Loucy (cell line): ENCODE results near the gene APBA3.

Experiments
- H2AFZ ChIP-seq: fragments of 200-600 bp; sonication (generic); 2 replicates; pipeline ENCODE4 v1.6.0; 2016; ENCODE audit warnings: antibody characterized with exemption, mild to moderate bottlenecking, low read length, moderate library complexity
- H3F3A ChIP-seq: fragments of 200-600 bp; 2 replicates; pipeline ENCODE4 v1.6.0; 2016; ENCODE audit warnings: antibody characterized with exemption, low read depth, mild to moderate bottlenecking
- H3K27me3 ChIP-seq: fragments of 200-600 bp; sonication (generic); 2 replicates; pipeline ENCODE4 v1.6.1; 2014; ENCODE audit warnings: low read length, mild to moderate bottlenecking; ENCODE audit not compliant: insufficient read depth, poor library complexity, severe bottlenecking
- H3K36me3 ChIP-seq: fragments of 200-600 bp; sonication (generic); 2 replicates; pipeline ENCODE4 v1.6.1; 2016; ENCODE audit warnings: low read length; ENCODE audit not compliant: insufficient read depth
- H3K4me1 ChIP-seq: fragments of 200-600 bp; sonication (generic); 2 replicates; pipeline ENCODE4 v1.5.1; 2014; ENCODE audit warnings: low read length, mild to moderate bottlenecking; ENCODE audit not compliant: insufficient read depth, poor library complexity, severe bottlenecking
- H3K4me2 ChIP-seq: fragments of 200-600 bp; sonication (generic); 2 replicates; pipeline ENCODE4 v1.6.0; 2014; ENCODE audit warnings: antibody characterized with exemption, low read length, low read depth, mild to moderate bottlenecking; ENCODE audit not compliant: poor library complexity, severe bottlenecking
- H3K4me3 ChIP-seq: fragments of 200-600 bp; sonication (generic); 2 replicates; pipeline ENCODE4 v1.5.1; 2014; ENCODE audit warnings: low read length, mild to moderate bottlenecking, mixed read lengths; ENCODE audit not compliant: poor library complexity, severe bottlenecking
- H3K79me2 ChIP-seq: fragments of 200-600 bp; sonication (generic); 2 replicates; pipeline ENCODE4 v1.6.1; 2014; ENCODE audit warnings: low read length; ENCODE audit not compliant: insufficient read depth
- H3K9ac ChIP-seq: fragments of 200-600 bp; sonication (generic); 2 replicates; pipeline ENCODE4 v1.6.0; 2014; ENCODE audit warnings: mild to moderate bottlenecking, low read depth, low read length, moderate library complexity; ENCODE audit not compliant: poor library complexity, severe bottlenecking
- H3K9me2 ChIP-seq: fragments of 200-600 bp; sonication (generic); replicated peaks from 2 replicates; pipeline ENCODE4 v1.6.1; 2016; ENCODE audit warnings: low read depth, low read length, mixed read lengths
- H3K9me3 ChIP-seq: fragments of 200-600 bp; sonication (generic); 2 replicates; pipeline ENCODE4 v1.6.1; 2014; ENCODE audit warnings: mild to moderate bottlenecking, antibody characterized with exemption, low read length, low read depth; ENCODE audit not compliant: insufficient read depth
- H4K20me1 ChIP-seq: fragments of 200-600 bp; sonication (generic); 2 replicates; pipeline ENCODE4 v1.6.0; 2014; ENCODE audit warnings: antibody characterized with exemption, low read length, mild to moderate bottlenecking; ENCODE audit not compliant: insufficient read depth, poor library complexity, severe bottlenecking
- EZH2phosphoT487 ChIP-seq: fragments of 200-600 bp; IDR thresholded peaks from 2 replicates; pipeline ENCODE4 v1.6.1; 2018; ENCODE audit warnings: antibody characterized with exemption, mild to moderate bottlenecking, moderate library complexity, borderline replicate concordance
- TF ChIP-seq, protein P1 (sequence below): fragments of 200-600 bp; sonication (generic); conservative IDR thresholded peaks from 2 replicates; pipeline ENCODE4 v1.5.1; 2014; ENCODE audit warnings: mild to moderate bottlenecking, antibody characterized with exemption, low read length

The APBA3 gene

DNA sequence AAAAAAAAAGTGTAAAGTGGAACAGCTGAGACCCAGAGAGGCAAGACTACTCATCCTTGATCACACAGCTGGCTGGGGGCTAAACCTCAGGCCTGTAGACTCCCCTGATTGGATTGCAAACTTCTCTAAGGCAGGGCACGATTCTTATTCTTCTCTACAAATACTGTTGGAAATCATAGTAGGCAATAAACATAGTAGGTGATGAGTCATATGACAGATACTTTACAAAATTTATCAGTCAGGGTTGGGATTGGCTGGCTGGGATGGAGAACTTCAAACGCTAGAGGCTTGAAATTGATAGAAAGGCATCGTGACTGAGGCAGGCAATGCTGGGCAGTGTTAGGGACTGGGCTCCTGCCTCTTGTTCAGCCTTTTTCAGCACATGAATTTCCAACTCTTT, 30.6 kb upstream of the APBA3 start:
- Histone ChIP-seq H3K79me2 (no peaks in the 10 kb centered on the region), H3K9me2 (no peaks in the 10 kb centered on the region), H2AFZ (no peak overlapping the region), H3K4me3 (no peak overlapping the region), H3F3A (no peaks in the 10 kb centered on the region), H3K27me3 (no peaks in the 10 kb centered on the region), H4K20me1 (no peaks in the 10 kb centered on the region), H3K4me2 (no peak overlapping the region), H3K9me3 (peaks cover 4% of the 10 kb centered on the region; the same call in 1 of the 2 replicates), H3K4me1 (no peaks in the 10 kb centered on the region), H3K9ac (no peak overlapping the region), H3K36me3 (no peaks in the 10 kb centered on the region)
- TF ChIP-seq EZH2phosphoT487, result no peak
- TF ChIP-seq, protein P1, sequence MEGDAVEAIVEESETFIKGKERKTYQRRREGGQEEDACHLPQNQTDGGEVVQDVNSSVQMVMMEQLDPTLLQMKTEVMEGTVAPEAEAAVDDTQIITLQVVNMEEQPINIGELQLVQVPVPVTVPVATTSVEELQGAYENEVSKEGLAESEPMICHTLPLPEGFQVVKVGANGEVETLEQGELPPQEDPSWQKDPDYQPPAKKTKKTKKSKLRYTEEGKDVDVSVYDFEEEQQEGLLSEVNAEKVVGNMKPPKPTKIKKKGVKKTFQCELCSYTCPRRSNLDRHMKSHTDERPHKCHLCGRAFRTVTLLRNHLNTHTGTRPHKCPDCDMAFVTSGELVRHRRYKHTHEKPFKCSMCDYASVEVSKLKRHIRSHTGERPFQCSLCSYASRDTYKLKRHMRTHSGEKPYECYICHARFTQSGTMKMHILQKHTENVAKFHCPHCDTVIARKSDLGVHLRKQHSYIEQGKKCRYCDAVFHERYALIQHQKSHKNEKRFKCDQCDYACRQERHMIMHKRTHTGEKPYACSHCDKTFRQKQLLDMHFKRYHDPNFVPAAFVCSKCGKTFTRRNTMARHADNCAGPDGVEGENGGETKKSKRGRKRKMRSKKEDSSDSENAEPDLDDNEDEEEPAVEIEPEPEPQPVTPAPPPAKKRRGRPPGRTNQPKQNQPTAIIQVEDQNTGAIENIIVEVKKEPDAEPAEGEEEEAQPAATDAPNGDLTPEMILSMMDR, result no peak

DNA sequence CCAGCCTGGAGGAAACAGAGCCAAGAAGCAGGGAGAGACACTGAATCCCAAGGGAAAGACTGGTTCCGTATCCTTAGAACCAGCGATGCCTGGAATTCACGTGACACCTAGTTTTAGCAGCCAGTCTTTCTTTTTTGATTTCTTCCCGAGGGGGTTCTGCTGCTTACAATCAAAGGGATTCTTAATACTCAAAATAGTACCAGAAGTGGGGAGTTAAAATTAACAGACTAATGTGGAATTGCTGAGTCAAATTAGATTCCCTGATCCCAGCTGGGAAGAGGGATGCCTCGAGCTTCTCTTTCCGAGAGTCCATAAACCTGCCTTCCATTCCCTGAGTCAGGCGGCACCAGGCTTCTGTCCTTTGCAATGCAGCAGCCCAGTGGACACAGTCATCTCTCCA, 29.4 kb upstream of the APBA3 start:
- Histone ChIP-seq H3K4me3 (no peak overlapping the region), H3K36me3 (no peaks in the 10 kb centered on the region), H3K27me3 (peaks cover under 1% of the 10 kb centered on the region), H3K9me3 (no peaks in the 10 kb centered on the region), H3K4me1 (peaks cover 3% of the 10 kb centered on the region), H3F3A (no peaks in the 10 kb centered on the region), H4K20me1 (no peaks in the 10 kb centered on the region), H3K4me2 (no peak overlapping the region), H2AFZ (no peak overlapping the region), H3K79me2 (peaks cover 1% of the 10 kb centered on the region; the same call in 1 of the 2 replicates), H3K9ac (no peak overlapping the region), H3K9me2 (no peaks in the 10 kb centered on the region)
- TF ChIP-seq EZH2phosphoT487, result no peak
- TF ChIP-seq, protein P1, result no peak

DNA sequence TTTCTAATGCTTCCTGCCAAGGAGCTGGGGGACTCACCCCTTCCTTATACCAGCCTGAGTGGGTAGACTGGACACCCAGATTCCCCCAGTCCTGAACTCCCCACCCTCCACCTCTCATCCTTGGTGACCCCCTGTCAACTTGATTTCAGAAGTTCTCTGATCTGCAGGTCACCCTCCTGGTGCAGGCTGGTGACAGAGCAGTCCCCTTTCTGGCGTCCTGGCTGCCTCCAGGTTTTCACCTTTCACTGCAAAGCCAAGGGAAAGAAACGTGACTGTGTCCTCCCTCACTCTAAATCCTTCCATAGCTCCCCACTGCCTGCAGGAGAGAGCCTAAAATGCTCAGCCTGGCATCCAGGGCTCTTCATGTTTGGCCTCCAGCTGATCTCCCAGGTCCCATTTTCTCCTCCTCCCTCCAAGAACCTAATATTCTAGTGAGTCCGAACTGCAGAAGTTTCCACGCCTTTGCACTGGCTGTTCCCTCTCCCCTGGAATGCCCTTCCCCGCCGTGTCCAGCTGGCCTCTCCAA, 28.8 kb upstream of the APBA3 start:
- Histone ChIP-seq H3K4me1 (peaks cover 5% of the 10 kb centered on the region), H3F3A (no peaks in the 10 kb centered on the region), H3K9me3 (no peaks in the 10 kb centered on the region), H3K4me2 (no peak overlapping the region), H3K4me3 (no peak overlapping the region), H3K36me3 (no peaks in the 10 kb centered on the region), H4K20me1 (no peaks in the 10 kb centered on the region), H3K79me2 (peaks cover 8% of the 10 kb centered on the region), H2AFZ (no peak overlapping the region), H3K9me2 (no peaks in the 10 kb centered on the region), H3K9ac (no peak overlapping the region), H3K27me3 (peaks cover 4% of the 10 kb centered on the region)
- no peak for TF ChIP-seq EZH2phosphoT487
- TF ChIP-seq, protein P1, result no peak
